ENCODE results near the gene TMEM163. TPM values are rescaled to one million over a fixed set of nuclear protein-coding genes. Genes with fewer than 3 reads are reported as not detected.

TMEM163 gene
- total and polyA plus RNA-seq, 2 donors (not counting 3 experiments of a cell fraction or from before 2014, with no cell fraction given) = 1.0 to 2.8 TPM

DNA sequence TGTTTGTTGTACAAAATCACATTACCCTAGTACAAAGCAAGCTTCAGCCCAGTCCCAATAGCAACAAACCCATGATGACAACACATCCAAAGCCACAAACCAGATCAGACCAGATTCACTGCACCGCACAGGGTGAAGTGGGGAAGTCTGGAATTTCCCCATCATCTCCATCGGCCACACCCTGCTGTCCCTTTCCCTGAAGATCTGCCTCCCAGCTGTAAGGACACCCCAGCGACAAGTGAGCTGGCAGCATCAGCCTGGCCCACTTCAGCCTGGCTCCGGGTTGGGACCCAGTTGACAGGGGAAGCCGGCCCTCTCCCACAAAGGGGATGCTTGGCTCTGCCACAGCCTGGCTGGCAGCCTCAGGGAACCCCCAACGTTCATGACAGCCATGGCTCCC, 257.3 kb downstream of the TMEM163 start:
- no peak for FAIRE-seq
- TF ChIP-seq MYC (IDR thresholded peaks at IDR 0.05; ENCODE audit: low read depth, low read length) (no peak), EZH2 (IDR thresholded peaks at IDR 0.05; ENCODE audit: borderline replicate concordance, low read depth, low read length, severe bottlenecking) (no peak), MAX (IDR thresholded peaks at IDR 0.05; ENCODE audit: insufficient read depth, insufficient read length) (no peak), POLR2A (IDR thresholded peaks at IDR 0.05; ENCODE audit: low read depth, low read length) (no peak), POLR2AphosphoS5 (IDR thresholded peaks at IDR 0.05; ENCODE audit: insufficient read depth, low read depth, low read length) (no peak), FOS (IDR thresholded peaks at IDR 0.05; ENCODE audit: borderline replicate concordance, insufficient read depth, low read length) (no peak), GATA2 (IDR thresholded peaks at IDR 0.05; ENCODE audit: insufficient read depth, insufficient read length, low read depth, low read length) (no peak), JUN (IDR thresholded peaks at IDR 0.05; ENCODE audit: borderline replicate concordance, insufficient read depth, insufficient read length, low read depth) (no peak)
- TF ChIP-seq, protein P1, sequence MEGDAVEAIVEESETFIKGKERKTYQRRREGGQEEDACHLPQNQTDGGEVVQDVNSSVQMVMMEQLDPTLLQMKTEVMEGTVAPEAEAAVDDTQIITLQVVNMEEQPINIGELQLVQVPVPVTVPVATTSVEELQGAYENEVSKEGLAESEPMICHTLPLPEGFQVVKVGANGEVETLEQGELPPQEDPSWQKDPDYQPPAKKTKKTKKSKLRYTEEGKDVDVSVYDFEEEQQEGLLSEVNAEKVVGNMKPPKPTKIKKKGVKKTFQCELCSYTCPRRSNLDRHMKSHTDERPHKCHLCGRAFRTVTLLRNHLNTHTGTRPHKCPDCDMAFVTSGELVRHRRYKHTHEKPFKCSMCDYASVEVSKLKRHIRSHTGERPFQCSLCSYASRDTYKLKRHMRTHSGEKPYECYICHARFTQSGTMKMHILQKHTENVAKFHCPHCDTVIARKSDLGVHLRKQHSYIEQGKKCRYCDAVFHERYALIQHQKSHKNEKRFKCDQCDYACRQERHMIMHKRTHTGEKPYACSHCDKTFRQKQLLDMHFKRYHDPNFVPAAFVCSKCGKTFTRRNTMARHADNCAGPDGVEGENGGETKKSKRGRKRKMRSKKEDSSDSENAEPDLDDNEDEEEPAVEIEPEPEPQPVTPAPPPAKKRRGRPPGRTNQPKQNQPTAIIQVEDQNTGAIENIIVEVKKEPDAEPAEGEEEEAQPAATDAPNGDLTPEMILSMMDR (IDR thresholded peaks at IDR 0.05; ENCODE audit: extremely low read depth in 1 of 2, insufficient read depth in 1 of 2, low read depth in 1 of 2, low read length in 2 of 2) = no peak
- BruUV-seq (replicated peaks) = no TSS peak
- H3K36me3 ChIP-seq (ENCODE audit: control insufficient read depth in 2 of 2, extremely low read depth in 1 of 2, insufficient read depth in 2 of 2, low read length in 2 of 2) = no peaks in the 10 kb centered on the region
- H3K27me3 ChIP-seq (ENCODE audit: control insufficient read depth in 2 of 2, insufficient read depth in 2 of 2, low read length in 2 of 2) = no peaks in the 10 kb centered on the region
- no peak for DNase-seq (ENCODE audit: low read depth, low spot score)
- H3K9me3 ChIP-seq (replicated peaks; ENCODE audit: control insufficient read depth, insufficient read depth, low read length) = no peaks in the 10 kb centered on the region
- H4K20me1 ChIP-seq (replicated peaks; ENCODE audit: control insufficient read depth, extremely low read depth, insufficient read depth, low read length) = no peaks in the 10 kb centered on the region
- ChIA-PET POLR2A (no interaction called here), CTCF (interaction anchor here (1.0 to 3.0 kb wide), 8 partner anchors 11 to 437 kb away, joined by 3 to 33 read pairs (median 8); partner anchors contain the start of gene TMEM163)
- H3K4me3 ChIP-seq (replicated peaks in 1 of 3; ENCODE audit: insufficient read depth in 1 of 3, low read depth in 1 of 3, low read length in 3 of 3) = no peak overlapping the region
- peaks cover 5% of the 10 kb centered on the region for H3K4me1 ChIP-seq (ENCODE audit: control insufficient read depth, extremely low read depth, insufficient read depth, low read length)
- H3K9me1 ChIP-seq (replicated peaks; ENCODE audit: control insufficient read depth, extremely low read depth, insufficient read depth, low read length) = no peaks in the 10 kb centered on the region
- dilution Hi-C loops (cut with MboI; ENCODE audit: extremely low pct_ligation_motif_present, low sequenced_read_pairs) = no loop called here
- no peak overlapping the region for H3K4me2 ChIP-seq (ENCODE audit: insufficient read depth, low read length)
- no peak overlapping the region for H2AFZ ChIP-seq (ENCODE audit: low read depth, low read length)
- intact Hi-C loops (cut with micrococcal nuclease) = loop anchor here (2.0 kb wide), 1 partner anchor 321 kb away; no protein-coding TSS in a partner anchor
- H3K27ac ChIP-seq (ENCODE audit: insufficient read depth, low read depth, low read length) = no peak overlapping the region
- no peaks in the 10 kb centered on the region for H3K79me2 ChIP-seq (ENCODE audit: control insufficient read depth, insufficient read depth, low read length)
- no peak overlapping the region for H3K9ac ChIP-seq (replicated peaks; ENCODE audit: extremely low read depth, insufficient read depth, low read length)
